B cell (primary cell): ENCODE measurements around the gene TMUB2. TPM values are rescaled to one million over a fixed set of nuclear protein-coding genes. Genes with fewer than 3 reads are reported as not detected.

ENCODE experiments used
- ATAC-seq: fragments of 200-7000 bp; cut with Tn5 transposase; one replicate; pipeline ENCODE4 v1.10.0; 2021; ENCODE audit warnings: low read depth, mild to moderate bottlenecking, moderate number of reproducible peaks, moderate library complexity
- CTCF ChIA-PET: fragments of 350-600 bp; sonication (Branson Sonifier 250); formaldehyde crosslinking; loops from one replicate; lab custom pipeline; 2021; ENCODE audit warnings: antibody characterized with exemption, inconsistent platforms; lab: Charles Lee
- POLR2A ChIA-PET: fragments of 350-600 bp; sonication (Branson Sonifier 250); formaldehyde crosslinking; loops from one replicate; lab custom pipeline; 2021; ENCODE audit warnings: antibody characterized with exemption; lab: Charles Lee
- DNase-seq: peaks from one replicate; pipeline ENCODE4 v3.0.0; 2013
- H2AFZ ChIP-seq: 2 replicates; pipeline ENCODE4 v1.6.1; 2012; ENCODE audit warnings: mild to moderate bottlenecking, low read depth, low read length; ENCODE audit not compliant: insufficient read depth, poor library complexity, severe bottlenecking
- H3K27ac ChIP-seq, 2 donors: 1 replicate in 1 of 2; 2 replicates in 1 of 2; pipeline ENCODE4 v1.5.1; 2012 to 2013; ENCODE audit warnings: low read length in 2 of 2, mild to moderate bottlenecking in 2 of 2, moderate library complexity in 1 of 2
- H3K27me3 ChIP-seq, 4 experiments: fragments of 200-600 bp in 1 of 4; sonication (generic) in 1 of 4; replicated peaks in 1 of 4; 1 replicate in 2 of 4; 2 replicates in 2 of 4; pipeline versions ENCODE4 v1.6.1 to v1.7.0; 2013 to 2016; ENCODE audit warnings: low read length in 3 of 4, mild to moderate bottlenecking in 2 of 4, mixed read lengths in 1 of 4, moderate library complexity in 1 of 4; ENCODE audit not compliant: insufficient read depth in 4 of 4, control insufficient read depth in 3 of 4; ENCODE audit errors: control extremely low read depth in 1 of 4
- H3K36me3 ChIP-seq, 2 experiments: replicated peaks in 1 of 2; 1 replicate in 1 of 2; 2 replicates in 1 of 2; pipeline versions ENCODE4 v1.6.1 to v1.7.1; 2013; ENCODE audit warnings: low read length in 1 of 2; ENCODE audit not compliant: insufficient read depth in 2 of 2, control insufficient read depth in 1 of 2; ENCODE audit errors: control extremely low read depth in 1 of 2, extremely low read depth in 1 of 2
- H3K4me1 ChIP-seq, 2 donors: fragments of 200-600 bp in 1 of 2; sonication (generic) in 1 of 2; 1 replicate in 1 of 2; 2 replicates in 1 of 2; pipeline versions ENCODE4 v1.5.1 to v1.6.1; 2013 to 2017; ENCODE audit warnings: low read length in 2 of 2; ENCODE audit not compliant: control insufficient read depth in 2 of 2, insufficient read depth in 2 of 2
- H3K4me2 ChIP-seq: replicated peaks from 2 replicates; pipeline ENCODE3; 2012; ENCODE audit warnings: mild to moderate bottlenecking, low read depth, low read length; ENCODE audit not compliant: poor library complexity, severe bottlenecking
- H3K4me3 ChIP-seq, 5 experiments: fragments of 200-600 bp in 1 of 5; sonication (generic) in 1 of 5; 1 replicate in 3 of 5; 2 replicates in 2 of 5; pipeline versions ENCODE4 v1.5.1 to v1.7.0; 2011 to 2016; ENCODE audit warnings: low read length in 4 of 5, mild to moderate bottlenecking in 4 of 5, low read depth in 2 of 5, control low read depth in 1 of 5, moderate library complexity in 1 of 5; ENCODE audit not compliant: insufficient read depth in 1 of 5; ENCODE audit errors: control extremely low read depth in 1 of 5, extremely low read depth in 1 of 5
- H3K79me2 ChIP-seq: fragments of 200-600 bp; sonication (generic); one replicate; pipeline ENCODE4 v1.6.0; 2016; ENCODE audit warnings: low read length; ENCODE audit not compliant: control insufficient read depth, insufficient read depth
- H3K9ac ChIP-seq: fragments of 200-600 bp; sonication (generic); 2 replicates; pipeline ENCODE4 v1.6.1; 2017; ENCODE audit warnings: mild to moderate bottlenecking, low read length, moderate library complexity
- H3K9me3 ChIP-seq, 3 donors: one replicate each; pipeline versions ENCODE4 v1.6.1 to v1.7.1; 2013; ENCODE audit warnings: low read length in 2 of 3; ENCODE audit not compliant: control insufficient read depth in 2 of 3, insufficient read depth in 1 of 3; ENCODE audit errors: control extremely low read depth in 1 of 3
- H4K20me1 ChIP-seq: 2 replicates; pipeline ENCODE4 v1.6.0; 2012; ENCODE audit warnings: mild to moderate bottlenecking, low read length; ENCODE audit not compliant: insufficient read depth, control insufficient read depth, poor library complexity, severe bottlenecking
- H3K27ac Mint-ChIP-seq: one replicate; pipeline ENCODE4 v1.8.0; 2021; ENCODE audit warnings: mixed read lengths
- H3K27me3 Mint-ChIP-seq: one replicate; pipeline ENCODE4 v1.8.0; 2021; ENCODE audit warnings: mixed read lengths
- H3K4me1 Mint-ChIP-seq: one replicate; pipeline ENCODE4 v1.8.0; 2021; ENCODE audit warnings: mixed read lengths
- H3K4me3 Mint-ChIP-seq: one replicate; pipeline ENCODE4 v1.8.0; 2021; ENCODE audit warnings: mixed read lengths
- H3K9me3 Mint-ChIP-seq: one replicate; pipeline ENCODE4 v1.8.0; 2022; ENCODE audit warnings: mixed read lengths; ENCODE audit not compliant: insufficient read depth
- CTCF ChIP-seq: fragments of 200-600 bp; IDR thresholded peaks from one replicate; pipeline ENCODE4 v1.8.0; 2022; ENCODE audit warnings: antibody characterized with exemption, mild to moderate bottlenecking
- EZH2 ChIP-seq: IDR thresholded peaks from 2 replicates; pipeline ENCODE4 v1.6.1; 2012; ENCODE audit warnings: borderline replicate concordance, low read depth, mild to moderate bottlenecking, moderate library complexity, low read length; ENCODE audit not compliant: insufficient read depth, poor library complexity, severe bottlenecking
- WGBS: methylation state at CpG from one replicate; pipeline ENCODE4 v1.1.5; 2013; ENCODE audit warnings: missing lambda C conversion rate; ENCODE audit not compliant: insufficient coverage; 5-methylcytosine and 5-hydroxymethylcytosine counted together
- intact Hi-C: fragments of 100-400 bp; cut with micrococcal nuclease; formaldehyde crosslinking; loops from one replicate; pipeline ENCODE4 v1.10.0; 2022
- polyA plus RNA-seq: library from polyadenylated mRNA; depleted of rRNA; stranded (reverse); fragments of >200 nt; gene quantifications from 2 replicates; pipeline ENCODE4 v1.2.3, GENCODE V29; 2012
- total RNA-seq, 2 donors: library from RNA; stranded (reverse); fragments of 120-200 nt in 1 of 2; gene quantifications; 1 replicate in 1 of 2; 2 replicates in 1 of 2; pipeline versions ENCODE4 v1.2.3 to v1.2.4, GENCODE V29; 2013 to 2022

The TMUB2 gene
- total and polyA plus RNA-seq, 2 donors (not counting 1 experiment from before 2014, with no cell fraction given): 52.3 to 114 TPM

- Histone ChIP-seq H3K9ac (no peak overlapping the region), H3K27me3 (no peaks in the 10 kb centered on the region), H3K79me2 (peaks cover 63% of the 10 kb centered on the region), H3K9me3 (no peaks in the 10 kb centered on the region), H3K4me2 (no peak overlapping the region), H4K20me1 (peaks cover 35% of the 10 kb centered on the region), H3K27ac (no peak overlapping the region), H2AFZ (no peak overlapping the region), H3K36me3 (peaks cover 2 to 19% of the 10 kb centered on the region in 2 experiments), H3K4me1 (peaks cover 22 to 26% of the 10 kb centered on the region in 2 donors), H3K4me3 (no peak overlapping the region)
- ChIA-PET CTCF (interaction anchor here (0.7 to 3.8 kb wide), 9 partner anchors 16 to 170 kb away, joined by 3 to 26 read pairs (median 7); partner anchors contain the start of gene HDAC5), POLR2A (interaction anchor here (0.7 to 1.5 kb wide), 2 partner anchors 37 to 869 kb away, joined by 4 to 13 read pairs; no protein-coding TSS in a partner anchor)
- no peaks in the 10 kb centered on the region for H3K27me3 Mint-ChIP-seq
- no peak for TF ChIP-seq CTCF
- TF ChIP-seq EZH2: no peak
- H3K4me1 Mint-ChIP-seq: peaks cover 40% of the 10 kb centered on the region
- ATAC-seq: no peak
- WGBS: 98% methylated on average over 7 of the region's 8 CpGs
- H3K27ac Mint-ChIP-seq: no peak overlapping the region
- no peaks in the 10 kb centered on the region for H3K9me3 Mint-ChIP-seq
- no peak overlapping the region for H3K4me3 Mint-ChIP-seq
- intact Hi-C loops: no loop called here
- no peak for DNase-seq
Observed at GRCh38 chr17:44184212-44184810, 2.5 kb upstream of the TMUB2 start.
